Dermis microvascular lymphatic vessel endothelial cell (primary cell): ENCODE data around the gene MYO5A. TPM values are rescaled to one million over a fixed set of nuclear protein-coding genes. Genes with fewer than 3 reads are reported as not detected.
"Not testable (repeated sequence)": the region's sequence is repeated elsewhere in the genome, so short reads cannot be mapped to it uniquely, and the experiment has no call there.

ENCODE experiments used
- DNase-seq, 2 donors: peaks; one replicate each; pipeline versions ENCODE4 v3.0.0 to v3.0.0-alpha.2; 2010; ENCODE audit warnings: low read depth in 2 of 2
- total RNA-seq: library from RNA; depleted of rRNA; stranded (reverse); fragments of >200 nt; gene quantifications from 2 replicates; pipeline ENCODE4 v1.2.1, GENCODE V29; 2014

Gene MYO5A
- total RNA-seq, result 33.8 and 50.1 TPM in 2 replicates

- peak; percentile 39 to 81 for DNase-seq
Observed at GRCh38 chr15:52528564-52529340, at the start of gene MYO5A. MYO5A (minus strand) TSS chr15:52528880; CDS start chr15:52528806, 74 bp downstream.

GRCh38 chr15:52576692-52577091 is 48.0 kb upstream of the MYO5A start:
- no peak for DNase-seq

GRCh38 chr15:52575573-52575972 is 46.9 kb upstream of the MYO5A start:
- DNase-seq, result not testable (repeated sequence)

- no peak for DNase-seq
Observed at GRCh38 chr15:52575072-52575471, 46.4 kb upstream of the MYO5A start.

GRCh38 chr15:52574623-52575022 is 45.9 kb upstream of the MYO5A start:
- not testable (repeated sequence) for DNase-seq

GRCh38 chr15:52568601-52569585 is 40.2 kb upstream of the MYO5A start, which contains the start of gene ARPP19:
ARPP19 (minus strand) TSS chr15:52569030; CDS start chr15:52568892, 138 bp downstream.
- peak; percentile 71 to 85 for DNase-seq

- peak; percentile 14 to 41 for DNase-seq
Observed at GRCh38 chr15:52567871-52568600, 39.4 kb upstream of the MYO5A start.

- DNase-seq, result no peak
Observed at GRCh38 chr15:52566889-52567288, 38.2 kb upstream of the MYO5A start.

GRCh38 chr15:52565417-52566358 is 37.0 kb upstream of the MYO5A start:
- DNase-seq, result not testable (repeated sequence)

- DNase-seq, result peak; percentile 5 to 36
Observed at GRCh38 chr15:52563501-52564060, 34.9 kb upstream of the MYO5A start.

GRCh38 chr15:52559575-52559974 is 30.9 kb upstream of the MYO5A start:
- DNase-seq, result no peak

GRCh38 chr15:52559022-52559421 is 30.3 kb upstream of the MYO5A start:
- no peak for DNase-seq

- DNase-seq, result peak in 1 of 2 donors; percentile 32
Observed at GRCh38 chr15:52558196-52558595, 29.5 kb upstream of the MYO5A start.

- no peak for DNase-seq
Observed at GRCh38 chr15:52557274-52557641, 28.6 kb upstream of the MYO5A start.

- DNase-seq, result no peak
Observed at GRCh38 chr15:52556524-52557273, 28.0 kb upstream of the MYO5A start.

GRCh38 chr15:52552303-52552702 is 23.6 kb upstream of the MYO5A start:
- DNase-seq, result no peak

- DNase-seq, result no peak
Observed at GRCh38 chr15:52551762-52552161, 23.1 kb upstream of the MYO5A start.

- not testable (repeated sequence) for DNase-seq
Observed at GRCh38 chr15:52551186-52551585, 22.5 kb upstream of the MYO5A start.
